Fibroblast of lung (primary cell): ENCODE results near the gene TRIP13.
"Not testable (repeated sequence)": the region's sequence is repeated elsewhere in the genome, so short reads cannot be mapped to it uniquely, and the experiment has no call there.

ENCODE experiments used
- CTCF ChIP-seq, 2 donors: IDR thresholded peaks in 1 of 2; conservative IDR thresholded peaks in 1 of 2; 1 replicate in 1 of 2; 2 replicates in 1 of 2; pipeline ENCODE4 v1.5.1; 2011 to 2012; ENCODE audit warnings: low read length in 2 of 2, control low read depth in 1 of 2, inconsistent platforms in 1 of 2, low read depth in 1 of 2, mild to moderate bottlenecking in 1 of 2
- EZH2 ChIP-seq: IDR thresholded peaks from 2 replicates; pipeline ENCODE4 v1.5.1; 2012; ENCODE audit warnings: low read length, control low read depth, mild to moderate bottlenecking; ENCODE audit errors: missing control alignments

DNA sequence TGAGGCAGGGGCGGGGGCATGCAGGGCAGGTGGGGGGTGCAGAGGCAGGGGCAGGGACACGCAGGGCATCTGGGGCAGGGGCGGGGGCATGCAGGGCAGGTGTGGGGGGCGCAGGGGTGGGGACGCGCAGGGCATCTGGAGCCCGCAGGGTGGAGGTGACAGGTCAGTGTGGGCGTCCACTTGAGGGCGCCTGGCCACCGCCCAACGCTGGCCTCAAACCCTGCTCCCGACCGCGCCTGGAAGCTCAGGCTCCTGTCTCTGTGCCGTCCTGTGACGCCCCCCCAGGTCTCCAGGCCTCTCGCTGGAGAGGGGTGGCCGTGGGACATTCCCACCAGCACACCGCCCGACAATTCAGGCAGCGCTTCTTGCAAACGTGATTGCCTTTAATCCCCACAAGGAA, 48.8 kb upstream of the TRIP13 start:
- TF ChIP-seq CTCF (conservative IDR thresholded peaks at IDR 0.05 in 1 of 2, IDR thresholded peaks at IDR 0.05 in 1 of 2; ENCODE audit: low read depth in 1 of 2, low read length in 2 of 2); EZH2: not testable (repeated sequence)
